HG03066 (cell line): Measurements from ENCODE around the gene MAPK4.
"Not testable (repeated sequence)": the region's sequence is repeated elsewhere in the genome, so short reads cannot be mapped to it uniquely, and the experiment has no call there.

Experiments
- ATAC-seq: cut with Tn5 transposase; IDR thresholded peaks from one replicate; pipeline ENCODE4 v1.9.1; 2021; ENCODE audit warnings: low read depth; ENCODE audit not compliant: unreplicated experiment

Gene MAPK4

GRCh38 chr18:50573196-50573595 lies 13.3 kb downstream of the MAPK4 start:
- ATAC-seq = not testable (repeated sequence)

GRCh38 chr18:50573679-50574078 lies 13.8 kb downstream of the MAPK4 start:
- ATAC-seq = no peak

GRCh38 chr18:50578030-50578429 lies 18.1 kb downstream of the MAPK4 start:
- no peak for ATAC-seq

- ATAC-seq = no peak
Observed at GRCh38 chr18:50578651-50579050, 18.8 kb downstream of the MAPK4 start.

GRCh38 chr18:50579061-50579774 lies 19.3 kb downstream of the MAPK4 start:
- ATAC-seq = no peak

- no peak for ATAC-seq
Observed at GRCh38 chr18:50581517-50581916, 21.6 kb downstream of the MAPK4 start.

- no peak for ATAC-seq
Observed at GRCh38 chr18:50582500-50582899, 22.6 kb downstream of the MAPK4 start.

- no peak for ATAC-seq
Observed at GRCh38 chr18:50586710-50587109, 26.8 kb downstream of the MAPK4 start.

GRCh38 chr18:50590593-50590992 lies 30.7 kb downstream of the MAPK4 start:
- no peak for ATAC-seq

GRCh38 chr18:50594012-50594411 lies 34.1 kb downstream of the MAPK4 start:
- ATAC-seq = no peak

GRCh38 chr18:50594942-50595341 lies 35.1 kb downstream of the MAPK4 start:
- no peak for ATAC-seq

GRCh38 chr18:50602466-50602865 lies 42.6 kb downstream of the MAPK4 start:
- no peak for ATAC-seq

- no peak for ATAC-seq
Observed at GRCh38 chr18:50606609-50607008, 46.7 kb downstream of the MAPK4 start.

GRCh38 chr18:50607378-50607926 lies 47.6 kb downstream of the MAPK4 start:
- no peak for ATAC-seq

- ATAC-seq = not testable (repeated sequence)
Observed at GRCh38 chr18:50609171-50609570, 49.3 kb downstream of the MAPK4 start.

- no peak for ATAC-seq
Observed at GRCh38 chr18:50610349-50610748, 50.5 kb downstream of the MAPK4 start.

GRCh38 chr18:50611529-50611941 lies 51.6 kb downstream of the MAPK4 start:
- ATAC-seq = no peak

- ATAC-seq = no peak
Observed at GRCh38 chr18:50614838-50615237, 55.0 kb downstream of the MAPK4 start.

- ATAC-seq = no peak
Observed at GRCh38 chr18:50616484-50617048, 56.7 kb downstream of the MAPK4 start.

- ATAC-seq = no peak
Observed at GRCh38 chr18:50619861-50620275, 60.0 kb downstream of the MAPK4 start.

- ATAC-seq = no peak
Observed at GRCh38 chr18:50620319-50620718, 60.4 kb downstream of the MAPK4 start.

- ATAC-seq = no peak
Observed at GRCh38 chr18:50621366-50621765, 61.5 kb downstream of the MAPK4 start.
